ENCODE measurements around the gene DNASE2.
"Not testable (repeated sequence)": the region's sequence is repeated elsewhere in the genome, so short reads cannot be mapped to it uniquely, and the experiment has no call there.

The DNASE2 gene

GRCh38 chr19:12858041-12858928 is 23.0 kb downstream of the DNASE2 start:
- DNase-seq = no peak

DNA sequence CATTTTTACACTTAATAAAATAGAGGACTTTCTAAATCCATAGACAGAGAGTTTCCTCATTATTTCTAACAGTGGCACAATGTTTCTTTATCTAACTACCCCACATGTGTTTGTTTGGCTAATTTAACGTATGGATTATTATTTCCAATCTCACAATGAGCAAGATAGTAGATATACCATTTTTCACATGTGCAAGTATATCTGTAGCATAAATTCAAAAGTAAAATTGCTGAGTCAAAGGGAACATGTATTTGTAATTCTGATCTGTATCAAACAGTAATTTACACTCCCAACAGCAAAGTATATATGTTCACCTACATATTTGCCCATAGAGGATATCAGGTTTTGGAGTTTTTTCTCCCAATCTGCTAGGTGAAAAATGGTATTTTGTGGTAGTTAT is 24.6 kb downstream of the DNASE2 start:
- no peak for DNase-seq

DNA sequence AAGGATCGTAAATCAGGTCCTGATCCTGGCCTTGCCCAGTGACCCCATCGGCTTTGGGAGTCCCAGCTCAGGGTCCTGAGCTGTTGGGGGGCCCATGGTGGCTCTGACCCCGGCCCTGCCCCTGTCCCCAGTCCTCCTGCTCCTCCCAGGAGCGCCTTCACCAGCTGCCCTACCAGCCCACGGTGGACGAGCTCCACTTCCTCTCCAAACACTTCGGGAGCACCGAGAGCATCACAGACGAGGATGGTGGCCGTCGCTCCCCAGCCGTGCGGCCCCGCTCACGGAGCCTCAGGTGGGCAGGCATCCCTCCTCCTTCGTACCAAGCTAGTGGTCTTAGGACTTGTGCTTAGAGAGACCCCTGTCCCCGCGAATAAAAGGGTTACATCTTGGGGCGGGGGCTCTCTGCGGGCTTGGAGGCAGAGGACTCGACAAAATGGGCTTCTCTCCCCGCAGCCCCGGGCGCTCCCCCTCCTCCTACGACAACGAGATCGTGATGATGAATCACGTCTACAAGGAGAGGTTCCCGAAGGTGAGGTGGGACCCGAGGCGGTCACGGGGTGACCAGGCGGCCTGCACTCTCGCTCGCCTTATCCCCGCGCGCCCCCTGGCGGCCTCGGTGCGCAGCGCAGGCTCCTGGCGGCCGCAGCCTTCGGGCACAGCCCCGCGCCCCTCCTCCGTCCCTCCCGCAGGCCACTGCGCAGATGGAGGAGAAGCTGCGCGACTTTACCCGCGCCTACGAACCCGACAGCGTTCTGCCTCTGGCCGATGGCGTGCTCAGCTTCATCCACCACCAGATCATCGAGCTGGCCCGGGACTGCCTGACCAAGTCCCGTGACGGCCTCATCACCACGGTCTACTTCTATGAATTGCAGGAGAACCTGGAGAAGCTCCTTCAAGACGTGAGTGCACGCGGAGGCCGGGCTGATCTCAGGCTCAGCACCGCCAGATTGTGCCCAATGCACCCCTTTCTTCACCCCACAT is 33.8 kb downstream of the DNASE2 start:
- peak; percentile 15 for DNase-seq

DNA sequence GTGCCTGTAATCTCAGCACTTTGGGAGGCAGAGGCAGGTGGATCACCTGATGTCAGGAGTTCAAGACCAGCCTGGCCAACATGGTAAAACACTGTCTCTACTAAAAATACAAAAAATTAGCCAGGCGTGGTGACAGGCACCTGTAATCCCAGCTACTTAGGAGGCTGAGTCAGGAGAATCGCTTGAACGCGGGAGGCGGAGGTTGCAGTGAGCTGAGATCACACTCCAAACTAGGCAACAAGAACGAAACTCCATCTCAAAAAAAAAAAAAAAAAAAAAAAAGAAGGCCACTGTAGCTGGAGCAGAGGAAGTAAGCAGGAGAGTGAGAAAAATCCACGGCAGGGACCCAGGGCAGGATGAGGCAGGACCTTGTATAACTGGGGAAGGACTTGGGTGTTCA is 34.6 kb downstream of the DNASE2 start:
- not testable (repeated sequence) for DNase-seq

DNA sequence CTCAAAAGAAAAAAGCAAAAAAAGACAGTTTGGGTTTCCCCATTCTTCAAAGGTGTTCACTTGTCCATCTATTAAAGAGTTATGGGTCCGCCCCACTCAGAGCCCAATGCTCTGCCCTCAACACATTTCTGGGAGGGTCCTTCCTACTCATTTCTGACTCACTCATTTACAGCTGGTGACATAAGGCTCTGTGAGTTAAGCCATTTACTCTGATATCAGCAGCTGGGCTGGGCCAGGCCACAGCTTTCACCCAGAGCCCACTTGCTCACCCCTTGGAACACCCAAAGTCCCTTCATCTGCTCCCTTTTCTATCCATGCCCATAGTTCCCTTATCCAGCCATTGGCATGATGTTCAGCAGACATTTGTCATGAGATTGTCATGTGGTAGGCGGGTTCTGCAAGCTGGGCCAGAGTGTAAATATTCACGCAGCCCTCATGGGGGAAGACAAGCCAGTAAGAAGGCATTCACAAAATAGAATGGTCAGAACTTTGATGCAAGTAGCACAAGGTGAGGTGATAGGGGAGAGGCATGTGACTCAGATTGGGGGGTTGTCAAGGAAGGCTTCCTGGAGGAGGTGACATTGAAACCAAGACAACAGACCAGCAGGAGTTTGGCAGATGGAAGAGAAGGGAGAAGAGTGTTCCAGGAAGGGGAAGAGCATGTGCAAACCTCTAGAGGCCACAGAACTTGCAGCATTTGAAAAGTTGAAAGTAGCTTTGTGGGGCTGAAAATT is 37.1 kb downstream of the DNASE2 start:
- no peak for DNase-seq

- no peak for DNase-seq
These were observed 37.9 kb downstream of the DNASE2 start for GRCh38 chr19:12843328-12843727.

GRCh38 chr19:12842511-12842910 is 38.7 kb downstream of the DNASE2 start:
- DNase-seq = no peak

DNA sequence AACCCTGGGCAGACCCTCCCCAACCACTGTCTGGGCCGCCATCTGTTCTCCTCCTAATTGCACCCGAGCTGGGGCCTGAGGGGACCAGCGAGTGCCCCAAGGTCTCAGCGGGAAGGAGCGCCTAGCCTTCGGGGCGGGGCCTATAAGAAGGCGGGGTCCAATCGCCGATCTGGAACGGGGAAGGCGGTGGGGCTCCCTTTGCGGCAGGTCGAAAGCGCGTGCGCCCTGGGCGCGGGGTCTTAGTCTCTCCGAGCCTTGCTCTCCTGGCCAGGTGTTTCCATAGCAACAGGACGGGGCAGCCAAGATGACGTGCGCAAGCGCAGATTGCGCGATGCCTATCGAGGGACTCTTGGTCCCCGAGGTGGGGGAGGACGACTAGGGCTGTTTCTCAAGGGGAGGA is 40.2 kb downstream of the DNASE2 start:
- no peak for DNase-seq

- DNase-seq = no peak
These were observed 40.9 kb downstream of the DNASE2 start for GRCh38 chr19:12840091-12841079.

DNA sequence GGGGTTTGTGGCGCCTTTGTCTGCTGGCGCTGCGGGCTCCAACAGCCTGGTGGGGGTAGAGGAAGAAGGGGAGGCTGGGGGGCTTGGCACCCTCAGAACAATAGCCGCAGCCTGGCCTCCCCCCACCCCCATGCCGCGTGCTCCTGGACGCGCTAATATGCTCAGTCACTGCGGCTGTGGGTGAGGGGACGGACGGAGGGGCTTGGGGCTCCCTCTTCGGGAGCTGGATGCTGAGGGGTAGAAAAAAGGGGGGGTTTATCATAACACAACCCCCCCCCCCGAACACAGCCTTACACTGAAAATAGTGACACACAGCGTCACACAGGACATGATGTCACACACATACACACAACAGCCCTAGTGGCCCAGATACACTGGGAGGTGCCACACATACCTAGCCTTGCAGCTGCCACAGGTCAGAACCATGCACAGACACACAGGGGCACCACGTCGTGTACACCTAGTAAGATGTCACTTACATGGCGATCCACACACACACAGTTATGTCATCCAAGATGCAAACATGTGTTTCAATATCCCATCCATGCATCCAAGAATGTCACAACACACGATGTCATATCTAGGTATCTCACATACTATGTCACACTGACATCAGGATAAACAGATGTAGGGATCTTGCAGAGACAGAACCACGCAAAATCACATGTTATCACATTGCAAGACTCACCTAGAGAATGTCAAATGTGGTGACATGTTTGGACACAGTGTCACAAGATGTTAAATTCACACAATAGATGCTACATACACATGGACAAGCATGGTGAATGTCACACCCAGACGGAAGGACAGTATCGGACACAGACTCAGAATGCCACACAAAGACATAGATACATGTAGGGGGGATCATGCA is 42.1 kb downstream of the DNASE2 start:
- DNase-seq = no peak

DNA sequence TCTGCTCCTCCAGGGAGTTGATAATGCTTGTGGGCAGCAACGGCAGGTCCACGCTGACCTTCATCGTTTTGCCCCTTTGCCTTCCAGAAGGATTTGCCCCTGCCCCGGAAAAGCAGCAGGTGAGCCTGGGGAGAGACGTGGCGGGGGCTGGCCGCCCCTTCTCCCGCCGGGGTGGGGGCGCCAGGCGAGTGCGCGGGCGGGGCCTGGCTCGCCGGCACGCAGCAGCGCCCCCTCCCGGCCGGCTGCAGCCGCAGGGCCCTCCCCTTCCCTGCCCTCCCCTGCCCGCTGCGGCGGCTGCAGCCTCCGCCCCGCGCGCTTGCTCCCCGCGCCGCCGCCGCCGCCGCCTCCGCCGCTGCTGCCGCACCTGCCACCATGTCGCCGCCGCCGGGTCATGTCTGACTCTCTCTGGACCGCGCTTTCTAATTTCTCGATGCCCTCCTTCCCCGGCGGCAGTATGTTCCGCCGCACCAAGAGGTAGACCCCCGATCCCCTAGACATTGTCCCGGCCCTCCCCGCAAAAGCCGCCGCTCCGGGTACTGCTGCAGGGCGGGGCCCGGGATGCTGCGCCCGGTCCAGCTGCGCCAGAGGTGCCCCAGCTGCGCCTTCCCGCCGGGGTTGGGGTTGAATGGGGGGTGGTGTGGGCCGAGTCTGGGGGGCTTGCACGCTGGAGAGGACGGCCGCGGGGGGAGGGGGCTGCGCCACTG is 42.9 kb downstream of the DNASE2 start, which contains the start of gene MAST1:
TSS of gene MAST1 (plus strand) at position 334 of the 704 bp plus-strand sequence. CDS start at position 392, 58 bp downstream.
- peak; percentile 43 for DNase-seq

DNA sequence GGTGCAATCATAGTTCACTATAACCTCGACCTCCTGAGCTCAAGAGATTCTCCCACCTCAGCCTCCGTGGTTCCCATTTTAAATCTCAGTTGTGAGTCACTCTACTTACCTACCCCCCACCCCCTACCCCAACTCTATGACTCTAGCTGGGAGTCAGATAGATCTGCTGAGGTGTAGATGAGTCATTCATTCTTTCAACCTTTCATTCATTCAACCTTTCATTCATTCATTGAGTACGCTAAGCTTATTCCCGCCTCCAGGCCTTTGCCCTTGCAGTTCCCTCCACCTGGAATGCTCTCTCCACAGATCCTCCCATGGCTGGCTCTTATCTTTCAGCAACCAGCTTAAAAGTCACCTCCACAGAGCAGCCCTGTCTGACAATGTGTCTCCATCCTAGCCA is 44.0 kb downstream of the DNASE2 start:
- no peak for DNase-seq

GRCh38 chr19:12836529-12836863 is 44.8 kb downstream of the DNASE2 start:
- DNase-seq = no peak

GRCh38 chr19:12834976-12835757 is 46.1 kb downstream of the DNASE2 start:
- peak; percentile 39 for DNase-seq

DNA sequence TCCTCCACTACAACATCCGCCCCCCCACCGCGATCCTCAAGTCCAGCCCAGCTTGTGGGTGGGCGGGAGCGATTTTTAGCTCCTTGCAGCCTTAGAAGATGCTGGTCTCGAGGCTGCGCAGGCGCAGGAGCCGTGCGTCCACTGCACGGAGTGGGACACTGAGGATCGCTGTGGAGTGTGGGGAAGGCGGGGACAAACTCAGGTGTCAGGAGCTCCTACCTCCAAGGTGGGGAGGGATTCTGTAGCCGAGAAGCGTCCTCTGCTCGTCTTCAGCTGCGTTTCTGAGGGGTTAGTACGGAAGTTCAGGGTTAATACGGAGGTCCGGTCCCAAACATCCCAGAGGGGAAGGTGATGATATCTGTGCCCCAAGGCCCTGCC is 46.7 kb downstream of the DNASE2 start, which contains the start of gene RTBDN:
TSS of gene RTBDN (minus strand) at position 14 of the 378 bp plus-strand sequence. CDS start 4,600 bp downstream, outside the sequence.
- no peak for DNase-seq

DNA sequence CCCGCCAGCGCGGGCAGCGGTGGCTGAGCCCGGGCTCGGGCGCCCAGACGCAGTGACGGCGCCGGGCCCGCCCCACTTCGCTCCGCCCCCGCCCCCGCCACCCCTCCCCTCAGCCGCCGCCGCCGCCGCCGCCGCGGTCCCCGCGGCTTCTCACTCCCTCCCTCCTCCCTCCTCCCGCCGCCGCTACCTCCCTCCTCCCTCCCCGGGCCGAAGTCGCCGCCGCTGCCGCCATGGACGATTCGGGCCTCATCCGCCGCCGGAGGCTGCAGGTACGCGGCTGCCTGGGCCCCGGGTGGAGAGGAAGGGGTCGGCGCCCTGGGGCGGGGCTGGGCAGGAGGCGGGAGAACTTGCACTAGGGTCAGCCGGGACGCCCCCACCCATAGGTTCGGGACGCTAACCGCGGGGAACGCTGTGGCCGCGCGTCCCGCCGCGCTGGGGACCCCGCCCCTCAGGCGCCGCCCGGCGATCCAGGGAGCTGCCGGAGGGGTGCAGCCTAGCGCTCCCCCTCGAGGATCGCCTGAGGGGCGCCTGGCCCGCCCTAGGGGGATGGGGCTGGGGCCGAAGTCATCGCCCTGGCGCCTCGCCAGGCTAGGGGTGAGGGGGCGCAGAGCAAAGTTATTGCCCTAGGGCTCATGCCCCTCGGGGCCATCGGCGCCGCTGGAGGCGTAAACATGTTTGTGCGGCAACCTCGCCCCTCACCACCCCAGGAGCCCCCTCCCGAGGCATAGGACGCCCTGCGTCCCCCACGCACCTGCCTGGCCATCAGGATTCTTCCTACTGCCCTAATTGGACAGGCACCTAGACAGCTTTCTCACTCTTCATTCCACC is 47.3 kb downstream of the DNASE2 start:
- peak; percentile 16 for DNase-seq

GRCh38 chr19:12833418-12833737 is 47.9 kb downstream of the DNASE2 start:
- DNase-seq = no peak

GRCh38 chr19:12828494-12828893 is 52.8 kb downstream of the DNASE2 start:
- no peak for DNase-seq

All from SHP77 treated with DMSO at 0.1 percent for 48 hours (cell line).